ENCODE results near the gene VBP1.
"Not testable (repeated sequence)": the region's sequence is repeated elsewhere in the genome, so short reads cannot be mapped to it uniquely, and the experiment has no call there.

The VBP1 gene

DNA sequence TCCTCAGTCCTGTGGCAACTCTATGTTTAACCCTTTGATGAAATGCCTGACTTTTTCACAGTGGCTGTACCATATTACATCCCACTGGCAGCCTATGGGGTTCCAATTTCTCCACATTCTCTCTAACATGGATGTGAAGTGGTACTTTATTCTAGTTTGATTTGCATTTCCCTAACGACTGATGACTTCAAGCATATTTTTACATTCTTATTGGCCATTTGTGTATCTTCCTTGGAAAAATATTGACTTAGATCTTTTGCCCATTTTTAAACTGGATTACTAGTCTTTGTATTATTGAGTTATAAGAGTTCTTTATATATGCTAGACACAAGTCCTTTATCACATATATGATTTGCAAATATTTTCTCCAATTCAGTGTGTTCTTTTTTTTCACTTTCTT is 50.2 kb downstream of the VBP1 start:
- DNase-seq, result no peak

DNA sequence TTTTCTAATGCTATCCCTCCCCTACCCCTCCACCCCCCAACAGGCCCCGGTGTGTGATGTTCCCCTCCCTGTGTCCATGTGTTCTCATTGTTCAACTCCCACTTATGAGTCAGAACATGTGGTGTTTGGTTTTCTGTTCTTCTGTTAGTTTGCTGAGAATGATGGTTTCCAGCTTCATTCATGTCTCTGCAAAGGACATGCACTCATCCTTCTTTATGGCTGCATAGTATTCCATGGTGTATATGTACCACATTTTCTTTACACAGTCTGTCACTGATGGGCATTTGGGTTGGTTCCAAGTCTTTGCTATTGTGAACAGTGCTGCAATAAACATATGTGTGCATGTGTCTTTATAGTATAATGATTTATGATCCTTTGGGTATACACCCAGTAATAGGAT is 51.7 kb downstream of the VBP1 start:
- DNase-seq, result not testable (repeated sequence)

DNA sequence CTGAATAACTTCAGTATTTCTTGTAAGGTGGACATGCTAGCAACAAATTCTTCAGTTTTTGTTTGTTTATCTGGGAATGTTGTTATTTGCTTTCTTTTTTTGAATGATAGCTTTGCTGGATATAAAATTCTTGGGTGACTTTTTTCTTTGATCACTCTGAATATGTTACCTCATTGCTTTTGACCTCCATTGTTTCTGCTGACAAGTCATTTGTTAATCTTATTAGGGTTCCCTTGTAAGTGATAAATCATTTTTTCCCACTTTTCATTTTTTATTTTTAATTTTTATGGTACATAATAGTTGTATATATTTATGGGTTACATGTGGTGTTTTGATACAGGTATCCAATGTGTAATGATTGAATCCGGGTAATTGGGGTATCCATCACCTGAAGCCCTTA is 54.7 kb downstream of the VBP1 start:
- DNase-seq, result no peak

DNA sequence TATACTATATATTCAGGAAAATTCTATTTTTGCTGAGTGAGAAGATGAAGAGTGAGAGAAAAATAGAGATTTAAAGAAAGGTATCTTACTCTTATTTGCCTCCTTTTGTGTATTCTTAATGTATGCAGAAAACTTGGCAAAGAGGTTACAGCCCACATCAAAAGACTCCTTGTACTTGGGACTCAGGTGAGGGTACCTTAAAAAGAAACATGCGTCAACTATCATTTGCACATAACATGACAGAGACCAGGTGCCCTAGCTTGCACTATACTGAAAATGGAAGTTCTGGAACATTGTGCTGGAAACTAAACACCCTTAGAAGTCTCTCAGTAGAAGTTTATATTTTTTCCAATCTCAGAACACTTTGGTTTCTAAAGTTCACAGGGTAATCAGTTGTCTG is 63.6 kb downstream of the VBP1 start:
- no peak for DNase-seq

Measured in NCI-H1694 (cell line).